NB4 (cell line): Measurements from ENCODE around the gene SLC10A4.

Experiments used
- DNase-seq: peaks from one replicate; pipeline ENCODE4 v3.0.0; 2010; ENCODE audit warnings: low read depth
- H3K4me3 ChIP-seq: one replicate; pipeline ENCODE4 v1.5.1; 2011; ENCODE audit warnings: mild to moderate bottlenecking, low read depth, low read length, moderate library complexity
- MYC ChIP-seq: IDR thresholded peaks from 2 replicates; pipeline ENCODE4 v1.6.1; 2011; ENCODE audit warnings: low read depth, low read length
- POLR2A ChIP-seq: IDR thresholded peaks from 2 replicates; pipeline ENCODE4 v1.6.1; 2011; ENCODE audit warnings: mild to moderate bottlenecking; ENCODE audit not compliant: insufficient read length; ENCODE audit errors: extremely low read depth
- TF ChIP-seq, protein P1 (sequence below): IDR thresholded peaks from one replicate; pipeline ENCODE4 v1.5.1; 2012; ENCODE audit warnings: low read depth, low read length
- TF ChIP-seq, protein P2 (sequence below): IDR thresholded peaks from 2 replicates; pipeline ENCODE4 v1.6.1; 2011; ENCODE audit warnings: low read depth, low read length

Gene SLC10A4

GRCh38 chr4:48503233-48504025, 20.3 kb downstream of the SLC10A4 start:
- H3K4me3 ChIP-seq: no peak overlapping the region
- TF ChIP-seq, protein P1, sequence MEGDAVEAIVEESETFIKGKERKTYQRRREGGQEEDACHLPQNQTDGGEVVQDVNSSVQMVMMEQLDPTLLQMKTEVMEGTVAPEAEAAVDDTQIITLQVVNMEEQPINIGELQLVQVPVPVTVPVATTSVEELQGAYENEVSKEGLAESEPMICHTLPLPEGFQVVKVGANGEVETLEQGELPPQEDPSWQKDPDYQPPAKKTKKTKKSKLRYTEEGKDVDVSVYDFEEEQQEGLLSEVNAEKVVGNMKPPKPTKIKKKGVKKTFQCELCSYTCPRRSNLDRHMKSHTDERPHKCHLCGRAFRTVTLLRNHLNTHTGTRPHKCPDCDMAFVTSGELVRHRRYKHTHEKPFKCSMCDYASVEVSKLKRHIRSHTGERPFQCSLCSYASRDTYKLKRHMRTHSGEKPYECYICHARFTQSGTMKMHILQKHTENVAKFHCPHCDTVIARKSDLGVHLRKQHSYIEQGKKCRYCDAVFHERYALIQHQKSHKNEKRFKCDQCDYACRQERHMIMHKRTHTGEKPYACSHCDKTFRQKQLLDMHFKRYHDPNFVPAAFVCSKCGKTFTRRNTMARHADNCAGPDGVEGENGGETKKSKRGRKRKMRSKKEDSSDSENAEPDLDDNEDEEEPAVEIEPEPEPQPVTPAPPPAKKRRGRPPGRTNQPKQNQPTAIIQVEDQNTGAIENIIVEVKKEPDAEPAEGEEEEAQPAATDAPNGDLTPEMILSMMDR: no peak
- TF ChIP-seq POLR2A: no peak
- TF ChIP-seq MYC: no peak
- TF ChIP-seq, protein P2, sequence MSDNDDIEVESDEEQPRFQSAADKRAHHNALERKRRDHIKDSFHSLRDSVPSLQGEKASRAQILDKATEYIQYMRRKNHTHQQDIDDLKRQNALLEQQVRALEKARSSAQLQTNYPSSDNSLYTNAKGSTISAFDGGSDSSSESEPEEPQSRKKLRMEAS: no peak
- no peak for DNase-seq

DNA sequence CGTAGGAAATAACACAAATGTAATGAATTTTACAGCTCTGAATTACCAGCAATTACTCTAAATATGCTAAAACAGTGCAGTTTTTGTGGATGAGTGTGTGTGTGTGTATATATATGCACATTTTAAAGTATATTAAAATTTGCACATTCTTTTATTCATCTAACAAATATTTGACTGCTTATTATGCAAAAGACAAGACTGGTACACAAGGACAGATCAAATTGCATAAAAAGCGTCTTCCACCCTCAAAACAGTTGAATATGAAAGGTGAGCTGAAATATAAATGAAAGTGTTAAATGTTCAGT, 20.8 kb downstream of the SLC10A4 start:
- TF ChIP-seq POLR2A (no peak), MYC (no peak)
- TF ChIP-seq, protein P2: no peak
- TF ChIP-seq, protein P1: no peak
- H3K4me3 ChIP-seq: no peak overlapping the region
- no peak for DNase-seq

DNA sequence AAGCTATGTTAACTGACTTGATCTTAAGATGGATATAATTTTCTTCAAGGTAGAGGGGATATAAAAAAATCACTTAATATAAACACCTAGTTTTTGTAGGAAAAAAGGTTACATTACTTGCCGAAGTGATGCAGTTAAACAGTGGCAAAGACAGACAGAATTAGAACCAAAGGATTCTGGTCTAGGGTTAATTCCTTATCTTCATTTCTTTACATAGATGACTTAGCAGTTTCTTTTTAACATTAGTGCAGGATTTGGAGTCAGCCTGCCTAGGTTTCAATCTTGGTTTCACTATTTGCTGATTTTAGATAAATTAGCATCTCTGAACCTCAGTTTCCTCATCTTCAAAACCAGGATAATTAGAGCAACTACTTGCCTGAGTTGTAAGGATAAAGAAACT, 21.2 kb downstream of the SLC10A4 start:
- H3K4me3 ChIP-seq: no peak overlapping the region
- no peak for DNase-seq
- TF ChIP-seq, protein P2: no peak
- TF ChIP-seq, protein P1: no peak
- TF ChIP-seq POLR2A (no peak), MYC (no peak)

GRCh38 chr4:48506716-48507115, 23.6 kb downstream of the SLC10A4 start:
- DNase-seq: no peak
- no peak overlapping the region for H3K4me3 ChIP-seq
- TF ChIP-seq, protein P2: no peak
- TF ChIP-seq MYC (no peak), POLR2A (no peak)
- TF ChIP-seq, protein P1: no peak

DNA sequence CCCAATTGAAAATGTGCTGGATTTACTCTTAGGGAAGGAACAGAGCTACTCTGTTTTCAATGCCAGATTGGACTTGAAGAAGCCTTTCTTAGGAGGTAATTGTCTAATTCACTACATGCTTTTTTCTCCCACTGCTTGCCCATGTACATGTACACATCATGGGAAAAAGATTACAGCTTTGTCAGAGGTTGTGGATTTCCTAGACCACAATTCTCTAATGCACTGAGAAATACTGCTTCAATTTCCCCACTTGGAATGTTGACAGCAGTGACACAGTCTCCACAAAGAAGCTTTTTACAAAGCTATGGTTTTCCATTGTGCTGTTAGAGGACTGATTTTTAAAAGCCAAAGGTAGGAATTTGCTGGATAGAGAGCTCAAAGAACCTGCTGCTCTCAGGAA, 26.4 kb downstream of the SLC10A4 start:
- TF ChIP-seq MYC (no peak), POLR2A (no peak)
- TF ChIP-seq, protein P2: no peak
- TF ChIP-seq, protein P1: no peak

DNA sequence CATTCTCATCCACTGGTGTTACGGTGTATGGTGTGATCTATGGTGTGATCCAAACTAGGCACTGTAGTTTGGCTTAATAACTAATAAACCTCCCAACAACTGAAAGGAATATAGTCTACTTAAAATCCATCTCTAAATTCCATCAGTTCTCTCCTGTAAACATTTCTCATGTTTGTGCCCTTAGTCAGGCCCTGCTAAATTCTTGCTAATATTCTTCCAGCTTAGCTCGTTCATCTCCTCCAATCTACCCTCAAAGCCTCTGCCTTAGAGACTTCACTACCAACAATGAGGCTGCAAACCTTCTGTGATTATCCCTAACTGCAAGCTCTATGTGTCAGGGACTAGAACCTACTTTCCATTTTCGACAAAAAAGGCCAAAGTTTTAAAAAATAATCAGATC, 35.0 kb downstream of the SLC10A4 start:
- no peak overlapping the region for H3K4me3 ChIP-seq
- TF ChIP-seq POLR2A: no peak
- TF ChIP-seq, protein P2: no peak
- TF ChIP-seq, protein P1: no peak
- TF ChIP-seq MYC: no peak

More for the DNA sequence above, 26.4 kb downstream of the SLC10A4 start:
- no peak overlapping the region for H3K4me3 ChIP-seq
- DNase-seq: no peak

More for the DNA sequence above, 35.0 kb downstream of the SLC10A4 start:
- DNase-seq: no peak
